Kidney (tissue), 14 donors: ENCODE results near the gene SIGLEC6. TPM values are rescaled to one million over a fixed set of nuclear protein-coding genes. Genes with fewer than 3 reads are reported as not detected.

Source experiments
- DNase-seq, 5 donors: peaks; one replicate each; pipeline ENCODE4 v3.0.0-alpha.2; 2013 to 2020
- FAIRE-seq: peaks from 2 replicates; lab custom pipeline; 2012; peaks lifted over from hg19 to GRCh38; lab: Jason Lieb, UNC
- H3K27ac ChIP-seq, 2 donors: one replicate each; pipeline ENCODE4 v1.7.0; 2013; ENCODE audit warnings: low read depth in 2 of 2, low read length in 2 of 2, inconsistent platforms in 1 of 2
- H3K27me3 ChIP-seq: one replicate; pipeline ENCODE4 v1.7.1; 2013; ENCODE audit warnings: low read length, inconsistent platforms; ENCODE audit not compliant: control insufficient read depth, insufficient read depth
- H3K36me3 ChIP-seq, 3 donors: one replicate each; pipeline versions ENCODE4 v1.7.0 to v1.7.1; 2013; ENCODE audit warnings: low read length in 3 of 3, control low read depth in 1 of 3, inconsistent platforms in 1 of 3; ENCODE audit not compliant: insufficient read depth in 3 of 3, control insufficient read depth in 2 of 3
- H3K4me1 ChIP-seq, 3 donors: one replicate each; pipeline versions ENCODE4 v1.7.0 to v1.7.1; 2013; ENCODE audit warnings: low read length in 3 of 3, inconsistent platforms in 1 of 3, low read depth in 1 of 3; ENCODE audit not compliant: control insufficient read depth in 2 of 3, insufficient read depth in 2 of 3
- H3K4me3 ChIP-seq, 3 donors: one replicate each; pipeline versions ENCODE4 v1.7.0 to v1.8.1; 2013; ENCODE audit warnings: low read length in 3 of 3, control low read depth in 1 of 3, inconsistent platforms in 1 of 3
- H3K9ac ChIP-seq, 3 donors: one replicate each; pipeline versions ENCODE4 v1.7.0 to v1.7.1; 2013; ENCODE audit warnings: low read length in 3 of 3, control low read depth in 1 of 3, inconsistent platforms in 1 of 3
- H3K9me3 ChIP-seq, 3 donors: one replicate each; pipeline versions ENCODE4 v1.7.0 to v1.7.1; 2013; ENCODE audit warnings: low read length in 3 of 3, control low read depth in 1 of 3, inconsistent platforms in 1 of 3; ENCODE audit not compliant: control insufficient read depth in 2 of 3, insufficient read depth in 1 of 3
- intact Hi-C: fragments of 100-400 bp; cut with DNase I; formaldehyde crosslinking; loops from one replicate; pipeline ENCODE4 v1.11.1; 2022
- polyA plus RNA-seq: library from polyadenylated mRNA; stranded (reverse); fragments of 350-450 nt; fragmentation: Illumina TruSeq; extraction: RNeasy Lipid Tissue Mini Kit (QIAGEN cat#74804); gene quantifications from one replicate; pipeline ENCODE4 v1.2.3, GENCODE V29; 2014; ENCODE audit warnings: low read depth, low replicate concordance; ENCODE audit not compliant: insufficient read depth
- total RNA-seq: library from RNA; stranded (reverse); fragmentation: NEBNext Ultra II Directional; extraction: Animal tissue kit (Norgen Biotek cat#: 25700); gene quantifications from one replicate; pipeline ENCODE4 v1.2.1, GENCODE V29; 2021
- TF ChIP-seq, protein P1 (sequence below): IDR thresholded peaks from 3 replicates; pipeline ENCODE4 v1.5.1; 2012; ENCODE audit warnings: mild to moderate bottlenecking, moderate library complexity, borderline replicate concordance; ENCODE audit not compliant: insufficient read depth; ENCODE audit errors: extremely low read depth
- donor health status: control.
- donor health status: control.
- donor health status: control.
- donor health status: control.
- donor health status: control.
- donor health status: DM: yes; HTN: yes; CAD: no.
- donor health status: Normal renal cell carcinoma (clear cell type).

SIGLEC6 gene
- total and polyA plus RNA-seq, 2 donors from 2014 or later = 4.8 TPM; not detected in 1

DNA sequence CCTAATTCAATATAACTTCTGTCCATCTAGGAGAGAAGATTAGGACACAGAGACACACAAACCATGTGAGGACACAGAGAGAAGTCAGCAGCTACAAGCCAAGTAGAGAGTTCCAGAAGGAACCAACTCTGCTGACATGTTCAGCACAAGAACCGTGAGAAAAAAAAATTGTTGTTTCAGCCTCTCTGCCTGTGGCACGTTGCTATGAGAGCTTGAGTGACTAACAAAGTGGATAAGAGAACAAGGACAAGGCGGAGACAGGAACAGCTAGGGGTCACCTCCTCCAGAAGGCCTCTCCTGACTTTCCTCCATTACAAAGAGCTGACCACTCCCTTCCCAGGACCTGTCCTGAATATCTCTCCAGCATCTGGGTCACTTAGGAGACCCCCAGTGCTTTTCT is 24.3 kb downstream of the SIGLEC6 start:
- no peak overlapping the region for H3K9ac ChIP-seq
- no peak overlapping the region for H3K27ac ChIP-seq
- intact Hi-C loops = no loop called here
- no peak for DNase-seq
- H3K36me3 ChIP-seq = no peaks in the 10 kb centered on the region
- no peaks in the 10 kb centered on the region for H3K27me3 ChIP-seq
- FAIRE-seq = no peak
- TF ChIP-seq, protein P1, sequence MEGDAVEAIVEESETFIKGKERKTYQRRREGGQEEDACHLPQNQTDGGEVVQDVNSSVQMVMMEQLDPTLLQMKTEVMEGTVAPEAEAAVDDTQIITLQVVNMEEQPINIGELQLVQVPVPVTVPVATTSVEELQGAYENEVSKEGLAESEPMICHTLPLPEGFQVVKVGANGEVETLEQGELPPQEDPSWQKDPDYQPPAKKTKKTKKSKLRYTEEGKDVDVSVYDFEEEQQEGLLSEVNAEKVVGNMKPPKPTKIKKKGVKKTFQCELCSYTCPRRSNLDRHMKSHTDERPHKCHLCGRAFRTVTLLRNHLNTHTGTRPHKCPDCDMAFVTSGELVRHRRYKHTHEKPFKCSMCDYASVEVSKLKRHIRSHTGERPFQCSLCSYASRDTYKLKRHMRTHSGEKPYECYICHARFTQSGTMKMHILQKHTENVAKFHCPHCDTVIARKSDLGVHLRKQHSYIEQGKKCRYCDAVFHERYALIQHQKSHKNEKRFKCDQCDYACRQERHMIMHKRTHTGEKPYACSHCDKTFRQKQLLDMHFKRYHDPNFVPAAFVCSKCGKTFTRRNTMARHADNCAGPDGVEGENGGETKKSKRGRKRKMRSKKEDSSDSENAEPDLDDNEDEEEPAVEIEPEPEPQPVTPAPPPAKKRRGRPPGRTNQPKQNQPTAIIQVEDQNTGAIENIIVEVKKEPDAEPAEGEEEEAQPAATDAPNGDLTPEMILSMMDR = no peak
- no peaks in the 10 kb centered on the region for H3K9me3 ChIP-seq
- H3K4me1 ChIP-seq = no peaks in the 10 kb centered on the region
- H3K4me3 ChIP-seq = no peak overlapping the region

DNA sequence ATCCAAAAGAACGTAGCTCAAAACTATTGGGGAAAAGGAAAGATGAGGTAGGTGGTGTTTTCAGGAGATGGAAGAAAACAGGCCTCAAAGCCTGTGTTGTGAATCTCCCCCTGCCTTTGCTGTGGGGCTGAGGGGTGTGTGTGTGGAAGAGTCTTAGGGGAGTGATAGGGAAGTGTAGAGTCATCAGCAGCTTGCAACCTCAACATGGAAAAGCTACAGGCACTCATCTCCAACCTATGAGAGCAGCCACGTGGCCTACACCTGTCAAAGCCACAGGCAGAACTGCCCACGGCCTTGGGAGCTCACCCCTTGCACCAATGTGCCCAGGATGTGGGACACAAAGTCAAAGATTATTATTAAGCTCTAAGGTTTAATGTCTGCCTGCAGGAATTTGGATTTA is 25.6 kb downstream of the SIGLEC6 start:
- H3K9ac ChIP-seq = no peak overlapping the region
- no peak overlapping the region for H3K4me3 ChIP-seq
- DNase-seq = no peak
- H3K27me3 ChIP-seq = no peaks in the 10 kb centered on the region
- no peak for FAIRE-seq
- H3K27ac ChIP-seq = no peak overlapping the region
- no peaks in the 10 kb centered on the region for H3K4me1 ChIP-seq
- no peaks in the 10 kb centered on the region for H3K36me3 ChIP-seq
- TF ChIP-seq, protein P1 = no peak
- intact Hi-C loops = no loop called here
- H3K9me3 ChIP-seq = no peaks in the 10 kb centered on the region

DNA sequence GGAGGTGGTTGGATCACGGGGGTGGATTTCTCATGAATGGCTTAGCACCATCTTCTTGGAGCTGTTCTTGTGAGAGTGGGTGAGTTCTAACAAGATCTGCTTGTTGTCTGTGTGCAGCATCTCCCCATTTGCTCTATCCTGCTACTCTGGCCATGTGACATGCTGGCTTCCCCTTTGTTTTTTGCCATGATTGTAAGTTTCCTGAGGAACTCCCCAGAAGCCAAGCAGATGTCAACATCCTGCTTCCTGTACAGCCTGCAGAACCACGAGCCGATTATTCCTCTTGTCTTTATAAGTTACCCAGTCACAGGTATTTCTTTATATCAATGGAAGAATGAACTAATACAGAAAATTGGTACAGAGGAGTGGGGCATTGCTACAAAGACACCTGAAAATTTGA is 27.6 kb downstream of the SIGLEC6 start:
- Histone ChIP-seq H3K4me3 (no peak overlapping the region), H3K9ac (no peak overlapping the region), H3K27me3 (no peaks in the 10 kb centered on the region), H3K9me3 (no peaks in the 10 kb centered on the region), H3K4me1 (no peaks in the 10 kb centered on the region), H3K27ac (no peak overlapping the region), H3K36me3 (no peaks in the 10 kb centered on the region)
- FAIRE-seq (no peak), DNase-seq (no peak)
- TF ChIP-seq, protein P1 = no peak
- intact Hi-C loops = no loop called here

DNA sequence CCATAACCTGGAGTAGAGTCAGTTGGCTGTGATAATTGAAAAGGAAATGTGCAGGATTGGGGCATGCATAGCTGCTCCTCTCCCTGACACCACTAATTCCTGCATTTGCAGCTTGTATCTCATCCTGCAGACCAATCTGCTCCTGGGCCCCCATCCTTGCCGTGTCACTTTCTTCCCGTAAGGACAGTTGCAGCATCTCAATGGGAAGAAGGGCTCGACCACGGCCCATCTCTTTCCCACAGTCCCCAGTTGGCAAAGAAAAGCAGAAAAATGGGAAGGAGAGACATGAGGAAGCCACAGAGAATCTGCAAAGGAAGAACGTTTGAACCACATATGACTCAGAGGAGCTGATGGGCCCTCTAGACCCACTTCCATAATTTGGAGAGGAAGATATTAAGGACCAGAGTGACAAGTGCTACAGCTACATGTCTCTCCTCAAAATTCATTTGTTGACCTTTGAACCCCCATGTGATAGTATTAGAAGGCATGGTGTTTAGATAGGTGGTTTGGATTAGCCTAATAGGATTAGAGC is 28.1 kb downstream of the SIGLEC6 start:
- no peak overlapping the region for H3K9ac ChIP-seq
- TF ChIP-seq, protein P1 = no peak
- no peak for DNase-seq

More for the DNA sequence above, 28.1 kb downstream of the SIGLEC6 start:
- Histone ChIP-seq H3K4me3 (no peak overlapping the region), H3K9me3 (no peaks in the 10 kb centered on the region), H3K36me3 (no peaks in the 10 kb centered on the region), H3K27ac (no peak overlapping the region), H3K27me3 (no peaks in the 10 kb centered on the region), H3K4me1 (no peaks in the 10 kb centered on the region)
- no peak for FAIRE-seq
- intact Hi-C loops = no loop called here
